HEK293T (cell line): ENCODE data around the gene ALOX12.

Experiments
- SP1 ChIP-seq: fragments of 450-650 bp; IDR thresholded peaks from 2 replicates; pipeline ENCODE4 v1.6.1; 2017
- TARDBP ChIP-seq: fragments of 450-650 bp; IDR thresholded peaks from 2 replicates; pipeline ENCODE4 v1.6.1; 2016

GRCh38 chr17:7056386-7056785 is 60.5 kb downstream of the ALOX12 start:
- no peak for TF ChIP-seq SP1
- TF ChIP-seq TARDBP, result no peak
